ENCODE results near the gene PPFIBP2. TPM values are rescaled to one million over a fixed set of nuclear protein-coding genes. Genes with fewer than 3 reads are reported as not detected.

PPFIBP2 gene
- total and polyA plus RNA-seq, 2 of the 13 experiments (the other 11 are each of a cell fraction or from before 2014, with no cell fraction given) = 15.0 to 52.5 TPM

DNA sequence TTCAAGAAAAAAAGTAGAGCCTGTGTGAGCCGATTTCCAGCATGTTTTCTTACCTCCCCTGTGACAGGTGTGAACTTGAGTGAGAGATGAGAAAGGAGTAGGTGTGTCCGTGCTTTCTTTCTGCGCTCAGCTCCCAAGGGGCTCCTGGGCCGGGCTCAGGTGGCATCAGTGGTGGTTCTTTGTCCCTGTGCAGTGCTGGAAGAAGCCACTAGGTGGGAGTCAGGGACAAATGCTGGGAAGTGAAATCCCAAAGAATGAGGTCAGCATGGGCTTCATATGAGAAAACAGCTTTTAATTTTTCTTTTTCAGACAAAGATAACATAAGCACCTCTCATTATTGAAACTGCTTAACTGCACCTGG is 57.8 kb downstream of the PPFIBP2 start (continued):
- TF ChIP-seq, protein P1, sequence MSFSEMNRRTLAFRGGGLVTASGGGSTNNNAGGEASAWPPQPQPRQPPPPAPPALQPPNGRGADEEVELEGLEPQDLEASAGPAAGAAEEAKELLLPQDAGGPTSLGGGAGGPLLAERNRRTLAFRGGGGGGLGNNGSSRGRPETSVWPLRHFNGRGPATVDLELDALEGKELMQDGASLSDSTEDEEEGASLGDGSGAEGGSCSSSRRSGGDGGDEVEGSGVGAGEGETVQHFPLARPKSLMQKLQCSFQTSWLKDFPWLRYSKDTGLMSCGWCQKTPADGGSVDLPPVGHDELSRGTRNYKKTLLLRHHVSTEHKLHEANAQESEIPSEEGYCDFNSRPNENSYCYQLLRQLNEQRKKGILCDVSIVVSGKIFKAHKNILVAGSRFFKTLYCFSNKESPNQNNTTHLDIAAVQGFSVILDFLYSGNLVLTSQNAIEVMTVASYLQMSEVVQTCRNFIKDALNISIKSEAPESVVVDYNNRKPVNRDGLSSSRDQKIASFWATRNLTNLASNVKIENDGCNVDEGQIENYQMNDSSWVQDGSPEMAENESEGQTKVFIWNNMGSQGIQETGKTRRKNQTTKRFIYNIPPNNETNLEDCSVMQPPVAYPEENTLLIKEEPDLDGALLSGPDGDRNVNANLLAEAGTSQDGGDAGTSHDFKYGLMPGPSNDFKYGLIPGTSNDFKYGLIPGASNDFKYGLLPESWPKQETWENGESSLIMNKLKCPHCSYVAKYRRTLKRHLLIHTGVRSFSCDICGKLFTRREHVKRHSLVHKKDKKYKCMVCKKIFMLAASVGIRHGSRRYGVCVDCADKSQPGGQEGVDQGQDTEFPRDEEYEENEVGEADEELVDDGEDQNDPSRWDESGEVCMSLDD (CRISPR knock-in tag; IDR thresholded peaks at IDR 0.05; ENCODE audit: borderline replicate concordance) = no peak
- TF ChIP-seq RAD21 (CRISPR knock-in tag; IDR thresholded peaks at IDR 0.05) = peak; percentile 86
- no peak for TF ChIP-seq ZNF768 (CRISPR knock-in tag; IDR thresholded peaks at IDR 0.05)
- TF ChIP-seq ARNT (IDR thresholded peaks at IDR 0.05) = no peak
- no peak for TF ChIP-seq ZNF326 (CRISPR knock-in tag; IDR thresholded peaks at IDR 0.05; ENCODE audit: borderline replicate concordance)
- no peak for TF ChIP-seq SETDB1 (CRISPR knock-in tag; IDR thresholded peaks at IDR 0.05; ENCODE audit: borderline replicate concordance)
- no peak for TF ChIP-seq ZSCAN20 (CRISPR knock-in tag; IDR thresholded peaks at IDR 0.05; ENCODE audit: borderline replicate concordance)
- TF ChIP-seq SOX6 (IDR thresholded peaks at IDR 0.05) = no peak
- TF ChIP-seq SOX6 (CRISPR knock-in tag; IDR thresholded peaks at IDR 0.05) = no peak
- no peak for TF ChIP-seq GFI1 (CRISPR knock-in tag; IDR thresholded peaks at IDR 0.05; ENCODE audit: borderline replicate concordance)
- TF ChIP-seq PRPF4 (IDR thresholded peaks at IDR 0.05; ENCODE audit: low read depth, low read length, poor library complexity, severe bottlenecking) = no peak
- peak; percentile 96 for TF ChIP-seq SMC3 (IDR thresholded peaks at IDR 0.05; ENCODE audit: low read length)
- no peak for TF ChIP-seq ZNF747 (CRISPR knock-in tag; IDR thresholded peaks at IDR 0.05; ENCODE audit: borderline replicate concordance)
- no peak for TF ChIP-seq NAIF1 (CRISPR knock-in tag; IDR thresholded peaks at IDR 0.05; ENCODE audit: borderline replicate concordance)
- no peak for TF ChIP-seq GRHL1 (CRISPR knock-in tag; conservative IDR thresholded peaks at IDR 0.05)
- TF ChIP-seq HDAC1 (CRISPR knock-in tag; IDR thresholded peaks at IDR 0.05) = no peak
- TF ChIP-seq, protein P2, sequence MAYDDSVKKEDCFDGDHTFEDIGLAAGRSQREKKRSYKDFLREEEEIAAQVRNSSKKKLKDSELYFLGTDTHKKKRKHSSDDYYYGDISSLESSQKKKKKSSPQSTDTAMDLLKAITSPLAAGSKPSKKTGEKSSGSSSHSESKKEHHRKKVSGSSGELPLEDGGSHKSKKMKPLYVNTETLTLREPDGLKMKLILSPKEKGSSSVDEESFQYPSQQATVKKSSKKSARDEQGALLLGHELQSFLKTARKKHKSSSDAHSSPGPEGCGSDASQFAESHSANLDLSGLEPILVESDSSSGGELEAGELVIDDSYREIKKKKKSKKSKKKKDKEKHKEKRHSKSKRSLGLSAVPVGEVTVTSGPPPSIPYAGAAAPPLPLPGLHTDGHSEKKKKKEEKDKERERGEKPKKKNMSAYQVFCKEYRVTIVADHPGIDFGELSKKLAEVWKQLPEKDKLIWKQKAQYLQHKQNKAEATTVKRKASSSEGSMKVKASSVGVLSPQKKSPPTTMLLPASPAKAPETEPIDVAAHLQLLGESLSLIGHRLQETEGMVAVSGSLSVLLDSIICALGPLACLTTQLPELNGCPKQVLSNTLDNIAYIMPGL (CRISPR knock-in tag; IDR thresholded peaks at IDR 0.05; ENCODE audit: borderline replicate concordance in 1 of 2, low read depth in 1 of 2) = 0 out of 4 replicates have a peak, but pooled peaks of 1 of the 2 experiments have one; percentile 26
- no peak for TF ChIP-seq PHF21A (CRISPR knock-in tag; IDR thresholded peaks at IDR 0.05)
- no peak for TF ChIP-seq NFYC (CRISPR knock-in tag; IDR thresholded peaks at IDR 0.05)
- TF ChIP-seq ZNF496 (CRISPR knock-in tag; IDR thresholded peaks at IDR 0.05; ENCODE audit: insufficient replicate concordance) = no peak
- TF ChIP-seq KLF13 (CRISPR knock-in tag; IDR thresholded peaks at IDR 0.05) = no peak
- no peak for TF ChIP-seq CCDC6 (CRISPR knock-in tag; IDR thresholded peaks at IDR 0.05)
- TF ChIP-seq POLR2A (IDR thresholded peaks at IDR 0.05; ENCODE audit: insufficient read depth in 1 of 2, low read depth in 2 of 2, low read length in 2 of 2) = no peak
- TF ChIP-seq ZSCAN29 (CRISPR knock-in tag; conservative IDR thresholded peaks at IDR 0.05) = no peak
